Measurements from ENCODE around the gene PANK4.

Gene PANK4

GRCh38 chr1:2476061-2476999, 50.1 kb downstream of the PANK4 start, which contains the start of gene PLCH2:
PLCH2 (plus strand) TSS chr1:2476289; CDS start chr1:2476589, 300 bp downstream.
- no peak for DNase-seq (ENCODE audit: low read depth in 2 of 2)

DNA sequence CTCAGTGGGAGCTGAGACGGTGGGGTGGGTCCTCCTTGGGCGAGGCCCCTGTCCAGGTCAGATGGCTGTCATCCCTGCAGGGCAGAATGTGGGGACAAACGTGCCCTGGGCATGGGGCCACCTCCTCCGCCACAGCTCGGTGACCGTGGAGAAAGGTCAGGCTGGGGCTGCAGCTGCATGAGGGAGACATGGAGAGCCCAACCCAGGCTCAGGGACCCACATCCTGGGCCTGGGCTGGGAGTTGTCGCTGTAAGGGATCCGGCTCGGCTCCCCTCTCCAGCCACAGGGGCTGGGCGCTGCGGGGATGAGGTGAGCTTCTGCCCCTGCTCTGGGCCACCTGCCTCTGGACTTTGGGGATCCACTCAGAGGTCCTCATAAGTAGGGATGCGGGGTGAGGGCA, 50.8 kb downstream of the PANK4 start:
- no peak for DNase-seq (ENCODE audit: low read depth in 2 of 2)

DNA sequence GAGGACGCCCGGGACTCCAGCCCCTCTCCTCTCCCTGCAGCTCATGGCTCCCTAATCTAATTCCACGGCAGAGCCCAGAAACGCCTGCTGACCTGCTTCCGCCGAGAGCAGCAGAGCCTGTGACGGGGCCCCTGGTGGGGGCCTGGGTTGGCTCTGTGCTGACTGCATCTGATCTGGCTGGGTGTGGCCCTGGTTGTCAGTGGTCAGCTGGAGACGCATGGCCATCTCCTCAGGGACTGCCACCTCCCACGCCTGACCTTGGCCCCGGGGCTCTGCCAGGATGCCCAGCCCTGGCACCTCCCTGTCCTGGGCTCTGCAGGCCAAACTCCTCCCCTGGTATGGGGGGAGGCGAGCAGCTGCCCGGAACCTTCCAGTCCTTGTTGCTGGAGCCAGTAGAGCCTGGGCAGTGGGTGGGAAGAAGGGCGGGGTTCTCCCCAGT, 51.4 kb downstream of the PANK4 start:
- no peak for DNase-seq (ENCODE audit: low read depth in 2 of 2)

DNA sequence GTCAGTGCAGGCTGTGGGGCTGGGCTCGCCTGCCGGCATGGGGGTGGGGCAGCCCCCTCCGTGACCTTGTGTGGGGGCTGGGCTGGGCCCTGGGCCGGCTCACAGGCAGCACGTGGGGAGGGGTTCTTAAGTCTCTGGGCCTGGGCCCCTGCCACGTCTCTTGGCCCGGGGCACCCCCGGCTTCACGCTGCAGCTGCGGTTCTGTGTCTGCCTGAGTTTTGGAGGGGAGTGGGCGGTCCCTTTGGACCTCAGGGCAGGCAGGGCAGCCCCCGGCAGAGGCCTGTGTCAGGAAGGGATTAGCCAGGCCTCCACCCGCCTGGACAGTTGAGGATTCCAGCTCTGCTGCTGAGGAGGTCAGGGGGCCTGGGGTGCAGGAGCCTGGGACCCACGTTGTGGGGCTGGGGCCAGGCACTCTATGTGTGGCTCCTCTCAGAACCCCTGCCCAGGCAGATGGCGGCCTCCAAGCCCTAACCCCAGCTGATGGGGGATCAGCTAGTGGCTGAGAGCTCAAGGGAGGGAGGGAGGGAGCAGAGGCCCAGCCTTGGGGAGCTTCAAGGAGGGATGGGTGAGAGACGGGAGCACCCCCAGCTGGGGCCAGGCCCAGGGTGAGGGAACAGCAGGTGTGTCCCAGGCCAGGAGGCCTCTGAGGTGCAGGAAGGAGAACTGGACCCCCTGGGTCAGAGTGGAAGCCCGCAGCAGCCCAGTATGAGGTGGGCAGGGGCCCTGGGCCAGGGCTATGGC, 52.1 kb downstream of the PANK4 start:
- DNase-seq (ENCODE audit: low read depth in 2 of 2), result no peak

- DNase-seq (ENCODE audit: low read depth in 2 of 2), result no peak
Measured at GRCh38 chr1:2473198-2473597, 53.2 kb downstream of the PANK4 start.

GRCh38 chr1:2472561-2473177, 53.7 kb downstream of the PANK4 start:
- no peak for DNase-seq (ENCODE audit: low read depth in 2 of 2)

DNA sequence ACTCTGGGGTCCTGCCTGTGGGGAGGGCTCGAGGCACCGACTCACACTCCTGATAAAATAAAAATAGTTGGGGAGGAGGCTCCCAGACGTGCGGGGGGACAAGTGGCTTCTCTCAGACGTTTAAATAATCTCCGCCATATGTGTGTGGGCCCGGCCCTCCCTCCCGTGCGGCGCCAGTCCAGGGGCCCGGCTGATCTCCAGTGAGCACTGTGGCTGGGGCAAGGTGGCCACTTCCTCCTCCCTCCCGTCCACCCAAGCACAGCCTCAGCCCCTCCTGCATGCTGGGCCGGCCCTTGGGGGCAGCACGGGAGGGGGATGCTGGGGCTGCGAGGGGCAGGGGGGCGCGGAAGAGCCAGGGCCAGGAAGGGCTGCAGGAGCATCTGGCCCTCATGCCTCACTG, 54.3 kb downstream of the PANK4 start:
- DNase-seq (ENCODE audit: low read depth in 2 of 2), result no peak

- no peak for DNase-seq (ENCODE audit: low read depth in 2 of 2)
Measured at GRCh38 chr1:2471587-2472001, 54.8 kb downstream of the PANK4 start.

- DNase-seq (ENCODE audit: low read depth in 2 of 2), result no peak
Measured at GRCh38 chr1:2471159-2471471, 55.3 kb downstream of the PANK4 start.

DNA sequence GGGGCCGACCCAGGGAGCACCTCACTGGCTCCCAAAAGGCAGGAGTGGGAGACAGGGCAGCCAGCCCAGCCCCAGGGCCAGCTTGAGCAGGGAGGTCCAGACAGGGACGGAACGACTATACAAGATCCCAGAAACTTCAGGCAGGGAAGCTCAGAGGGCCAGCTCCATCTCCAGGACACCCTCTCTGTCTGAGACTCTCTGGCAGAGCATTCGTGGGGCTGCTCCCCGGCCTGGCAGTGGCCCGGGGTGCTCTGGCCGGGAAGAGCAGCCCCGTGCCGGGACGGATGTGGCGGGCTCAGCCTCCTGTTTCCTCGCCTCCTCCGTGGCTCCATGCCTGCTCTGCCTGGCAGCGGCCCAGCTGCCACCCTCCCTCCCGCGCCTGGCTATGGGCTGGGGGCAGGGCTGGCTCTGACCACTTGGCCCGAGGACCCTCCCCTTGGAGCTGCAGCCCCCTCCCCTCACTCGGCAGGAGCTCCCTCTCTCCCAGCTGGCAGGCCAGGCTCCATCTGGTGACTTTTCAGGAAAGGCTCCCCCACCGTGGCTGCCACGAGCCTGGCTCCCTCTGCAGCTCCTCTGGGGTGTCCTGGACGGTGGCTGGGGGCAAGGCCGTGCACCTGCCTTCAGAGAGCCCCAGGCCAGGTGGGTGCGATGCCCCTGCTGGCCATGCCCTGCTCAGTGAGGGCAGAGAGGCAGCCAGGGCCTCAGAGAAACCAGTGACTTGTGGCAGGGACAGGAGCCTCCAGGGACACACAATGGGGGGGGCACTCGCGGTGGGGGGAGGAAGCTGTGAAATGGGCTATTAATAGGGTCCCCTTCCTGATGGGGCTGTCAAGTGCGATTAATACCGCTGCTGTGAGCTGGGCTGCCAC, 55.9 kb downstream of the PANK4 start:
- DNase-seq (ENCODE audit: low read depth in 2 of 2), result no peak

DNA sequence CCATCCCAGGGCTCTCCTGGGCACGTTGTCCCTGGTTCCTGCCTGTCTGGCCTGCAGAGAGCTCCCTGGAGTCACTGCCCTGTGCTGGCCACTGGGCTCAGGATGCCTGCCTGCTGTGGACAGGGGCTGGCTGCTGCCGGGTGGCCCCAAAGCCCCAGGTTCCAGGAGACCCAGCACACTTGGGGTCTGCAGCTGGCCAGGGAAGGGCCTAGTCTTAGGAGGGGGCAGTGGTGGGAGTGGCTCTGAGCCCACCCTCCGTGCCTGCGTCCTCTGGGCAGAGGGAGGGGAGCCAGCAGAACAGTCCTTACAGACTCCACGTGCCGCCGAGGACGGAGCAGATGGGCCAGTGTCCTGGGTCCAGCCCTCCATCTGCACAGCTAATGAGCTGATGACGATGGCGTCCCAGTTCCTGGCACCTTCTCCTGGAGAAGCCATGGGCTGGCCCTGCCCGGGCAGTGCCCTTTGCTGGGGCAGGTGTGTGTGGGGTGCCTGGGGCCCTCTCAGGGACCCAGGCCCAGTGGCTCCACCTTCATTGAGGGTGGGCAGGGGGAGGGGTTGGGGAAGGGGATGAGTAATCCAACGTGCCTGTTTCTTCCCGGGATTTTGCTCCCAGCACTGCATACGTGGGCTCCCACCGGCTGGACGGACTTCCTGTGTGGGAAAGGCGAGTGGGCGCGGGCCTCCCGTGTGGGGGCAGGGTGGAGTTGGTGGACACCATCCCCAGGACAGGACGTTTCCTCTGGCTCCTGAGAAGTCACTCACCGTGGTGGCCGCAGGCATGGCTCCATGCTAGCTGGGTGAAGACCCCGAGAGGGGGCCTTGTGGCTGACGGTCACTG, 57.1 kb downstream of the PANK4 start:
- DNase-seq (ENCODE audit: low read depth in 2 of 2), result no peak

GRCh38 chr1:2468540-2468939, 57.9 kb downstream of the PANK4 start:
- no peak for DNase-seq (ENCODE audit: low read depth in 2 of 2)

- DNase-seq (ENCODE audit: low read depth in 2 of 2), result no peak
Measured at GRCh38 chr1:2468041-2468472, 58.3 kb downstream of the PANK4 start.

GRCh38 chr1:2466958-2467554, 59.3 kb downstream of the PANK4 start:
- no peak for DNase-seq (ENCODE audit: low read depth in 2 of 2)

DNA sequence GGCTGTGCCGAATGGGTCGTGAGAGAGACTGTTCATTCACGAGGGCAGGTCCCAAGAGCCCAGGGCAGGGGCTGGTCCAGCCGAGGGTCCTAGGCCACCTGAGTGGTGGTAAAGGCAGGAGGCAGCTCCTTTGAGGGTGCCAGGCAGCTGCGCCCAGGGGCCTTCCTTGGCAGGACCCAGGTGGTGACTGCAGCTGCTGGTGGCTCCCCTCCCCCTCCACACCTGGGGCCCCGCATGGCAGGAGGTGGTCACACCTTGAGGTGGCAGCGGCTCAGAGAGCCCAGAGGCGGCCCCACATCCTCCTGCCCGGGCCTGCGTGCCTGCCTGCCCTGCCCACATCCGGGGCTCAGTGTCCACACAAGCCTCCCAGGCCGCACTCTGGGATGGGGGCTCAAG, 60.1 kb downstream of the PANK4 start:
- DNase-seq (ENCODE audit: low read depth in 2 of 2), result no peak

- no peak for DNase-seq (ENCODE audit: low read depth in 2 of 2)
Measured at GRCh38 chr1:2465371-2466269, 60.8 kb downstream of the PANK4 start.

GRCh38 chr1:2463396-2463795, 63.0 kb downstream of the PANK4 start:
- DNase-seq (ENCODE audit: low read depth in 2 of 2), result no peak

DNA sequence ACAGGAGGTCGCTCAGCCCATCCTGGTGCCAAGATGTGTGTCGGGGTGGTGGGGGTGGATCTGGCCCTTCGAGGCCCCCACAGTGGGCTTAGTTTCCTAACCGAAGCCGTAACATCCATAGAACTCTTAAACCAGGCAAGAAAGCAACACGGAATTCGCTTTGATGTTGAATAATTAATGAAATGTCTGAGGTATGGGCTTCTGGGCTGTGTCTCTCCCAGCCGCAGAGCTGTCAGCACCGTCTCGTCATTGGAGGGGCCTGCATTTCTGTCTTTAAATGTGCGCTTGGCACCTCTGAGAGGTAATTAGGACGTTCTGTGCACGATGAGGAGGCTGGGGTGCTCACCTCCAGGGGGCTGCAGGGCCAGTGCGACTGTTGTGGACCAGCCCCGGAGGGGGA, 63.6 kb downstream of the PANK4 start:
- no peak for DNase-seq (ENCODE audit: low read depth in 2 of 2)

Measured in fibroblast of skin of left quadriceps (primary cell).